Activated CD8-positive, alpha-beta T cell treated with anti-CD3 and anti-CD28 coated beads, Interleukin-2, amount 10 ng/mL, durations not matched to agents 7 days and 5 days (primary cell): Measurements from ENCODE around the gene SETBP1. TPM values are rescaled to one million over a fixed set of nuclear protein-coding genes. Genes with fewer than 3 reads are reported as not detected.
A peak's percentile ranks its signal among the peaks of the same experiment; 100 is the strongest.
"Not testable (repeated sequence)": the region's sequence is repeated elsewhere in the genome, so short reads cannot be mapped to it uniquely, and the experiment has no call there.

ENCODE experiments used
- ATAC-seq: fragments of 150-1000 bp; cut with Tn5 transposase; one replicate; pipeline ENCODE4 v1.10.0; 2021; ENCODE audit warnings: moderate library complexity
- CTCF ChIA-PET: fragments of 350-600 bp; sonication (Branson Sonifier 250); formaldehyde crosslinking; loops from one replicate; lab custom pipeline; 2021; ENCODE audit warnings: antibody characterized with exemption; lab: Charles Lee
- POLR2A ChIA-PET: fragments of 350-600 bp; sonication (Branson Sonifier 250); formaldehyde crosslinking; loops from one replicate; lab custom pipeline; 2021; ENCODE audit warnings: antibody characterized with exemption; lab: Charles Lee
- DNase-seq: peaks from one replicate; pipeline ENCODE4 v3.0.0-alpha.2; 2020
- H3K27ac Mint-ChIP-seq: one replicate; pipeline ENCODE4 v1.8.0; 2021; ENCODE audit warnings: mild to moderate bottlenecking, mixed read lengths
- H3K27me3 Mint-ChIP-seq: one replicate; pipeline ENCODE4 v1.8.0; 2021; ENCODE audit warnings: low read depth, mixed read lengths
- H3K36me3 Mint-ChIP-seq: one replicate; pipeline ENCODE4 v1.8.0; 2021; ENCODE audit warnings: low read depth, mixed read lengths
- H3K4me1 Mint-ChIP-seq: one replicate; pipeline ENCODE4 v1.8.0; 2021; ENCODE audit warnings: low read depth, mixed read lengths
- H3K4me3 Mint-ChIP-seq: one replicate; pipeline ENCODE4 v1.8.0; 2021; ENCODE audit warnings: mild to moderate bottlenecking, mixed read lengths
- H3K9me3 Mint-ChIP-seq: one replicate; pipeline ENCODE4 v1.8.0; 2022; ENCODE audit warnings: mixed read lengths; ENCODE audit not compliant: insufficient read depth
- total RNA-seq, 2 experiments: library from RNA; stranded (reverse); gene quantifications; one replicate each; pipeline ENCODE4 v1.2.3, GENCODE V29; 2021

SETBP1 gene
- total RNA-seq, 2 experiments from 2014 or later: 7.0 to 8.4 TPM

DNA sequence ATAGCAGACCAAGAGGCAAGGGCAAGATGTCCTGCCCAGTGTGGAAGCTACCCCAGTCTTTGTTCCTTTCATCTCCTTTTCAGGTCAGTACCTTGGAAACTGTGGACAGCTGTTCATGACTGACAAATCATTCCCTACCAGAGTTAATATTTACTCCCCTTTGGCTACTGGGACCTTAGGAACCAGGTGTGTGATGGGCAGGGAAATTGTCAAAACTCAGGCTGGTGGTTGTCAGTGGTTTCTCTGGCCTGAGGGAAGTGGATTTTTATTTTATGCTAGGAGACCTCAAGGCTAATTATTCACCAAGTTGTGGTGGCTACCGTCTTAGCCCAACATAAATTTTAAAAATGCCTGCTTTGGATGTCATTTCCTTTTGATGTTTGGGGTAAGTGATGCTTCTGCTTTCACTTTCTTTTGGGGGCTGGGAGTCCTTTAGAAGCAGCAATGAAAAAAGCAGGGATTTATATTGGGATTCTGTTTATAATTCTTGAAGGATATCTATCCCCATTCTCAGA, 119.3 kb downstream of the SETBP1 start:
- POLR2A ChIA-PET: interaction anchor here (0.7 to 1.2 kb wide), 2 partner anchors 15 to 41 kb away, joined by 3 read pairs; no protein-coding TSS in a partner anchor
- CTCF ChIA-PET: interaction anchor here (1.2 kb wide), 2 partner anchors 9 to 40 kb away, joined by 4 to 5 read pairs; no protein-coding TSS in a partner anchor
- Mint-ChIP-seq H3K9me3 (peaks cover 4% of the 10 kb centered on the region), H3K27me3 (no peaks in the 10 kb centered on the region), H3K27ac (peak overlapping the region; percentile 53), H3K36me3 (peaks cover 11% of the 10 kb centered on the region), H3K4me3 (peak overlapping the region; percentile 8), H3K4me1 (peaks cover 26% of the 10 kb centered on the region)
- ATAC-seq: no peak
- peak; percentile 23 for DNase-seq

DNA sequence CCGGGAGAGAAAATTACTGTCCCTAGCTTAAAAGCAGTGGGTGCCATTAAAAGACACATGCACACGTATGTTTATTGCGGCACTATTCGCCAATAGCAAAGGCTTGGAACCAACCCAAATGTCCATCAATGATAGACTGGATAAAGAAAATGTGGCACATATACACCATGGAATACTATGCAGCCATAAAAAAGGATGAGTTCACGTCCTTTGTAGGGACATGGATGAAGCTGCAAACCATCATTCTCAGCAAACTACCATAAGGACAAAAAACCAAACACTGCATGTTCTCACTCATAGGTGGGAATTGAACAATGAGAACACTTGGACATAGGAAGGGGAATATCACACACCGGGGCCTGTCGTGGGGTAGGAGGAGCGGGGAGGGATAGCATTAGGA, 120.1 kb downstream of the SETBP1 start:
- peaks cover 31% of the 10 kb centered on the region for H3K4me1 Mint-ChIP-seq
- ATAC-seq, H3K9me3 Mint-ChIP-seq, H3K27ac Mint-ChIP-seq, CTCF ChIA-PET, DNase-seq, H3K4me3 Mint-ChIP-seq, H3K27me3 Mint-ChIP-seq: not testable (repeated sequence)
- peaks cover 11% of the 10 kb centered on the region for H3K36me3 Mint-ChIP-seq
- POLR2A ChIA-PET: interaction anchor here (1.2 kb wide), 1 partner anchor 41 kb away, joined by 3 read pairs; no protein-coding TSS in a partner anchor

DNA sequence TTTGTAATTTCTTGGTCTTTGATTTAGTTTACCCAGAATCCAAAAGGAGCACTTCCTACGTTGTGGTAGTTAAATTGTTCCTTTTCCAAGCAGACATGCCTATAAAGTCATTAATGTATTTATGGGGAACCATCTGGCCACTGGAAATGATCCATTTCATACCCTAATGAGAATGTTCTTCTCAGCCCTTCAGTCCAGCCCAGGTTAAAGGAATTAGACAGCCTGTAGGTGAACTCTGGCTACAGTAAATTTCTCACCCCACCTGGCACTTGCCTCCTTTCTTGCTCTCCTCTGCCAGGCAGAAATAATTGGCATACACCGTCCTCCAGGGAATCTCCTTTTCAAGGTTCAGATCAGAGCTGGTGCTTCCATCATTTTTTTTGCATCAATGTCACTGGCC, 121.1 kb downstream of the SETBP1 start:
- H3K27ac Mint-ChIP-seq: no peak overlapping the region
- ATAC-seq: no peak
- H3K4me3 Mint-ChIP-seq: no peak overlapping the region
- CTCF ChIA-PET: no interaction called here
- DNase-seq: no peak
- peaks cover 35% of the 10 kb centered on the region for H3K4me1 Mint-ChIP-seq
- peaks cover 4% of the 10 kb centered on the region for H3K9me3 Mint-ChIP-seq
- no peaks in the 10 kb centered on the region for H3K27me3 Mint-ChIP-seq
- peaks cover 11% of the 10 kb centered on the region for H3K36me3 Mint-ChIP-seq
- POLR2A ChIA-PET: no interaction called here

DNA sequence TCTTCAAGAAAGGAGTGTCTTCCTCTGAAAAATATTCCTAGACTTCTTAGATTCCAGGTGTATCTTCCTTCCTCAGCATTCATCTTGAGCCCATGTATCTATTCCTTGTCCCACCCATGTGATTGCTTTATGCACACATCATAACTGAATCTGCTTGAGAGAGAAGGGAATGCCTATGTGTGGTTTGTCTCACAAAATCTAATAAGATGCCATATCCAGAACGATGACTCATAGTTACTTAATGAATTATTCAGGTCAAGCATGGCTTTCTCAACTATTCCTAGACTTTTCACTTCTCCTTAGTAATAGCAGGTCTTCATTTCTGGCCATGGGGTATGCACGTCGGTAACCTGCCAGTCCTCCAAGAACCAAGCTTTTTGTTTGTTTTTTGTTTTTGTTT, 121.8 kb downstream of the SETBP1 start:
- no peak for ATAC-seq
- ChIA-PET CTCF (interaction anchor here (0.6 kb wide), 1 partner anchor 20 kb away, joined by 3 read pairs; no protein-coding TSS in a partner anchor), POLR2A (interaction anchor here (0.6 kb wide), 1 partner anchor 77 kb away, joined by 3 read pairs; no protein-coding TSS in a partner anchor)
- Mint-ChIP-seq H3K4me1 (peaks cover 35% of the 10 kb centered on the region), H3K9me3 (peaks cover 4% of the 10 kb centered on the region), H3K27ac (no peak overlapping the region), H3K27me3 (no peaks in the 10 kb centered on the region), H3K36me3 (peaks cover 11% of the 10 kb centered on the region), H3K4me3 (no peak overlapping the region)
- no peak for DNase-seq

DNA sequence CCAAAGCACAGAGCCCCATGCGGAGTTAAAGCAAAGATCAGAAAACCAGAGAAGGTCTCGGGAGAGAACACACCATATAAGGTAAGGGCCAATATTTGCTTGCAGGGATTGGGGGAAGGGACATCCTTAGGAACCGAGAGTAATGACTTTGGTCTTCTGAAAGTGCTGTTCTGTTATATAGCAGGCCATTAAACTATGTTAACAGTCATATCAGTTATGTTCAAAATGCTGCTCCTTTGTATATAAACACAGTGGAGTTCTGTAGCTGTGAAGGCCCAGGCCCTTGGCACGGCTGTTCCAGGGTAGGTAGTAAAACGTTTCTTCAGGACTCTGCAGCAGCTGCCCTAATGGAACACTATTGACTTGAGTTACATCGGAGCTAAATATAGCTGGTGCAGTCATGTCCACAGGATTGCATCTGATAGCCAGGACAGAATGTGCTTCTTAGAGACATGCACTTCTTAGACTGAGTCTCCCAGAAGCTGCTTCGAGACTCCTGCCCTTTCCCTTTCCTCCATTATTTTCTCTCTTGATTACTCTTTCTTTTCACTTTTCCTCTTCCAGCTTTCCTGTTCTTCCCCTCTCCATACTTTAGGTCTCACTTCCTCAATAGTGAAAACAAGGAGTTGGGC, 122.4 kb downstream of the SETBP1 start:
- Mint-ChIP-seq H3K4me1 (peaks cover 35% of the 10 kb centered on the region), H3K27ac (no peak overlapping the region), H3K9me3 (peaks cover 4% of the 10 kb centered on the region), H3K36me3 (peaks cover 11% of the 10 kb centered on the region), H3K27me3 (no peaks in the 10 kb centered on the region), H3K4me3 (no peak overlapping the region)
- DNase-seq: no peak
- CTCF ChIA-PET: interaction anchor here (0.6 kb wide), 1 partner anchor 20 kb away, joined by 3 read pairs; no protein-coding TSS in a partner anchor
- ATAC-seq: no peak
- POLR2A ChIA-PET: interaction anchor here (0.6 kb wide), 2 partner anchors 78 to 97 kb away, joined by 3 read pairs; no protein-coding TSS in a partner anchor

DNA sequence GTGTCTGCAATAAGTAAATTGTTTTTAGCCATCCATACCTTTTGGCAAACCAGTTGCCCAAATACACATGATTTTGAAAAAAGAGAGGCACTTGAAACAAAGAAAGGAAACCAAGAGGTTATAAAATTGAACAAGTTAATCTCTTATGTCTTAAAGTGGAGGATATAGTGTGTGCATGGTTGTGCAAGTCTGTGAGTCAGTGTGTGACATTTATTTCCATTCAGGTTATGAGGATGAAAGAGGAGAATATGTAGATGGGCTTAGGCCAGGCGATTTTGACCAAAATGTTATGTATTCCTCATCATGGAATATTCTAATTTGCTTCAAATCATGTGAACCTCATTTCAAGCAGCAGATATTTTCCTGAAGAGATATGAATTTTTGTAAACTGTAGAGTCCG, 123.3 kb downstream of the SETBP1 start:
- Mint-ChIP-seq H3K4me3 (no peak overlapping the region), H3K27me3 (no peaks in the 10 kb centered on the region), H3K4me1 (peaks cover 29% of the 10 kb centered on the region), H3K27ac (no peak overlapping the region), H3K9me3 (peaks cover 4% of the 10 kb centered on the region), H3K36me3 (peaks cover 15% of the 10 kb centered on the region)
- DNase-seq (no peak), ATAC-seq (no peak)
- ChIA-PET POLR2A (interaction anchor here (0.6 kb wide), 1 partner anchor 96 kb away, joined by 3 read pairs; no protein-coding TSS in a partner anchor), CTCF (interaction anchor here (1.0 kb wide), 1 partner anchor 88 kb away, joined by 3 read pairs; no protein-coding TSS in a partner anchor)

DNA sequence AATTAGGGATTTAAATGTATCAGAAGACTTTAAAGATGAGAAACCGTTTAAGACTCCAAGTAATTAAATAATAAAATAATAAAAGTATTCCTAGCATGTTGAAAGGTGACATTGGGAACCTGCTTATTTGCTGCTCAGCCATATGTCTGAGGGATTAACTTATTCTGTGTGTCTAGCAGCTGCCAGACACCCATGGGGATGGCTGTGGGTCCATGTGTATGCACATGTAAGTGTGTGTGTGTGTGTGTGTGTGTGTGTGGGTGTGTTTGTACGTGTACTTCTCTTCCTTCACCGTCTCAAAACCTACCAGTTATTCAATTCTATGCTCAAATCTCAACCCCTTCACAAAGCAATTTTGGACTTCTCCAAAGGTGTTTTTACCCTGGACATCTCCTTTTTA, 124.5 kb downstream of the SETBP1 start:
- no peak for DNase-seq
- ChIA-PET POLR2A (no interaction called here), CTCF (interaction anchor here (1.0 to 1.2 kb wide), 2 partner anchors 46 to 87 kb away, joined by 3 read pairs; no protein-coding TSS in a partner anchor)
- Mint-ChIP-seq H3K27ac (no peak overlapping the region), H3K4me1 (peaks cover 18% of the 10 kb centered on the region), H3K4me3 (no peak overlapping the region), H3K36me3 (peaks cover 13% of the 10 kb centered on the region), H3K9me3 (peaks cover 3% of the 10 kb centered on the region), H3K27me3 (peaks cover 2% of the 10 kb centered on the region)
- no peak for ATAC-seq

DNA sequence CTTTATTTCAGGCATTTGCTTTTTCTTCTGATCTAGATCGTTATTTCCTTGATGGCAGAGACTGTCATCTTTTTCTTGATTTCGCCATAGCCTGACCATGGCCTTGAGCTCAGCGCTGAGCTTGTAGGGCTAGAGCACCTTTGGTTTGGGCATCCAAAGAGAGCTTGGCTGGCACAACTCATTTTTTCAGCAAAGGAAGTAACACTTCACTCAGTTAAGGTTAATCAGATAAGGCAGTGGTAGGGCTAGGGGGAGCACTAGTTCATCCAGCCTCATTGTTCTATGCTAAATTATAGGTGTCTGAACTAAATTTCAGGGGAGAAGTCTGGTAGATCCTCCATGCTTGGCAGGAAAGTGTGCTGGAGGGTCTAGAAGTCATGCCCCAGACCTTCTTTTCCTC, 125.0 kb downstream of the SETBP1 start:
- Mint-ChIP-seq H3K4me1 (peaks cover 13% of the 10 kb centered on the region), H3K36me3 (peaks cover 9% of the 10 kb centered on the region), H3K9me3 (no peaks in the 10 kb centered on the region), H3K4me3 (no peak overlapping the region), H3K27ac (no peak overlapping the region), H3K27me3 (peaks cover 3% of the 10 kb centered on the region)
- POLR2A ChIA-PET: no interaction called here
- DNase-seq (peak; percentile 25), ATAC-seq (no peak)
- CTCF ChIA-PET: interaction anchor here (1.2 kb wide), 1 partner anchor 46 kb away, joined by 3 read pairs; no protein-coding TSS in a partner anchor

DNA sequence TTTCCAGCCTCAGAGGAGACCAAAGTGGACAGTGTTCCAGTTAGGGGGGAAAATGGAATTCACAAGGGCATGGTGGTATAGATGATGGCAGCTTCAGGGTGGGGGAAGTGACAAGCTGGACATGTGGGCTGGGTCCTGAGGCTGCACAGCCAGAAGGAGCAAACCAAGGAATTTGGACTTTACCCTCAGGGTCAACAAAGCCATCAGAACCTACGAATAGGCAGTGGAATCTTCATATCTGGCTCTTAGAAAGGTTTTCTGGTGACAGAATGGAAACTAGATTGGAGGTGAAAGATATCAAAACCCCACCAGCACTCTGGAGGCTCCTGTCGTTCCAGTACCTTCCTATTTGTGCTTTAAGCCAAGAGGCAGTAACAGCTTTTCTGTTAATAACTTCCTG, 127.1 kb downstream of the SETBP1 start:
- ChIA-PET POLR2A (no interaction called here), CTCF (interaction anchor here (1.8 kb wide), 1 partner anchor 8 kb away, joined by 4 read pairs; no protein-coding TSS in a partner anchor)
- DNase-seq (no peak), ATAC-seq (no peak)
- Mint-ChIP-seq H3K27me3 (peaks cover 5% of the 10 kb centered on the region), H3K9me3 (no peaks in the 10 kb centered on the region), H3K36me3 (peaks cover 3% of the 10 kb centered on the region), H3K4me3 (no peak overlapping the region), H3K27ac (no peak overlapping the region), H3K4me1 (peaks cover 13% of the 10 kb centered on the region)

DNA sequence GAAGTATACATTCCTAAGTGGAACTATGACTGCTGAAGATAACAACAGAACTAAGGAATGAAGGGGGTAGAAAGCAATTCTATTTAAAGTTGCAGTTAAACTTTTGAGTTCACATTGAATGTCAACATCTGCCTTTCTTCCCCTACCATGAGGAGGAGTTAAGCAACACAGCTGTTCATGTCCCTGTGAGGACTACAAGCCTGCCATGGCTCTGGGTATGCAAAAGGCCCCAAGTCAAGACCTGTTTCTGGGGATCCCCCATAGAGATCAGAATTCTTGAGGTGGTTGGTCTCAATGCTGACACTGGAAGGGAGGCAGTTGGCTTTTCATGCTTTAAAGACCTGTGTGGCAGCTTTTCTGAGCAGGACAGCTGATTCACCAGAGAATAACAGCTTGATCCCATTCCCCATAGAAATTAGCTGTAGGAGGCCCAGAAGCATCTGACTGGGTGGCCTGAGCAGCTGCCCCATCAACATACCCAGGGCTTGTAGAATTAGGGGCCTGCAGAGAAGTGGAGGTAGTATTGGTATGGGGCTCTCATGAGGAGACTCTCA, 131.0 kb downstream of the SETBP1 start:
- CTCF ChIA-PET: no interaction called here
- DNase-seq (no peak), ATAC-seq (no peak)
- Mint-ChIP-seq H3K27me3 (peaks cover 7% of the 10 kb centered on the region), H3K9me3 (no peaks in the 10 kb centered on the region), H3K4me3 (no peak overlapping the region), H3K27ac (no peak overlapping the region), H3K36me3 (peaks cover 3% of the 10 kb centered on the region), H3K4me1 (peaks cover 7% of the 10 kb centered on the region)
- POLR2A ChIA-PET: no interaction called here

DNA sequence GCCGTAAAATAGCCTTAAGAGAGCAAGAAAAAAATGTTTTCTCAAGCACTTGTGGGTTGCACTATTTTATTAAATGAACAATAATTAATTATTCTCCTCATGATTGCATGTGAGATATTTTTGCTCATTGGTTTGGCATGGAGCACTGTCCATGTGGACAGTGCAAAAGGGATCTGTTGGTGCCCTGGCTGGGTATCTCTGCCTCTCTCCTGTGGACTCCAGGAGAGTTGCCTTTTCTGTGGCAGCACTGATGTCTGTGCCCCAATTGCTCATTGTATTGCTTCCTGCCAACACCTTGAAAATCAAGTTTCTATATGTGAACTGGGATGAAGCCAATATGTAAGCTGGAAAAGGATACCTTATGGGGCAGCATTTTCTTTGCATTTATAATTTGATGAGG, 131.7 kb downstream of the SETBP1 start:
- peaks cover 7% of the 10 kb centered on the region for H3K27me3 Mint-ChIP-seq
- H3K27ac Mint-ChIP-seq: no peak overlapping the region
- POLR2A ChIA-PET: no interaction called here
- ATAC-seq: no peak
- H3K36me3 Mint-ChIP-seq: peaks cover 3% of the 10 kb centered on the region
- CTCF ChIA-PET: no interaction called here
- no peak for DNase-seq
- no peak overlapping the region for H3K4me3 Mint-ChIP-seq
- peaks cover 7% of the 10 kb centered on the region for H3K4me1 Mint-ChIP-seq
- no peaks in the 10 kb centered on the region for H3K9me3 Mint-ChIP-seq

DNA sequence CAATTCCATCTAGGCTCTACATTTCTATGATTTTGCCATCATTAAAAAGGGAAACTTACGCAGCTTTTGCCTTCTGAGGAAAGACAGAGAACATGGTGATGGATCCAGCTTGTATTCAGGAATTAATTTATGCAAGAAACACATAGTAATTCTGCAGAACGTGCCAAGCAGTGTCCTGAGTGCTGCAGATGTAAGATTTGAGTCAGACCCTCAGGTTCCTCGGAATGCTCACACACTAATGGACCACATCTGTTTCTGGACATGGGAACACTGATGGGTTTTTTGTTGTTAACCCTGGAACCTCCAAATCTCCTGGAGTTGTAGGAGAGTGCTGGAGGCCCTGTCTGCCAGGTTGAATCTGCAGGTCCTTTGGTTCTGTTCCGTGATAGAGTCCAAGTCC, 132.9 kb downstream of the SETBP1 start:
- ATAC-seq: no peak
- Mint-ChIP-seq H3K36me3 (no peaks in the 10 kb centered on the region), H3K4me3 (no peak overlapping the region), H3K27ac (no peak overlapping the region), H3K9me3 (no peaks in the 10 kb centered on the region), H3K27me3 (peaks cover 7% of the 10 kb centered on the region), H3K4me1 (peaks cover 7% of the 10 kb centered on the region)
- CTCF ChIA-PET: interaction anchor here (0.9 kb wide), 1 partner anchor 25 kb away, joined by 3 read pairs; no protein-coding TSS in a partner anchor
- no peak for DNase-seq
- POLR2A ChIA-PET: no interaction called here
